GM21390 (cell line): Measurements from ENCODE around the gene OR1S2.
"Not testable (repeated sequence)": the region's sequence is repeated elsewhere in the genome, so short reads cannot be mapped to it uniquely, and the experiment has no call there.

Source experiments
- ATAC-seq: cut with Tn5 transposase; IDR thresholded peaks from one replicate; pipeline ENCODE4 v1.9.1; 2021; ENCODE audit not compliant: unreplicated experiment

OR1S2 gene, protein sequence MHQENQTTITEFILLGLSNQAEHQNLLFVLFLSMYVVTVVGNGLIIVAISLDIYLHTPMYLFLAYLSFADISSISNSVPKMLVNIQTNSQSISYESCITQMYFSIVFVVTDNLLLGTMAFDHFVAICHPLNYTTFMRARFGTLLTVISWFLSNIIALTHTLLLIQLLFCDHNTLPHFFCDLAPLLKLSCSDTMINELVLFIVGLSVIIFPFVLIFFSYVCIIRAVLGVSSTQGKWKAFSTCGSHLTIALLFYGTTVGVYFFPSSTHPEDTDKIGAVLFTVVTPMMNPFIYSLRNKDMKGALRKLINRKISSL

DNA sequence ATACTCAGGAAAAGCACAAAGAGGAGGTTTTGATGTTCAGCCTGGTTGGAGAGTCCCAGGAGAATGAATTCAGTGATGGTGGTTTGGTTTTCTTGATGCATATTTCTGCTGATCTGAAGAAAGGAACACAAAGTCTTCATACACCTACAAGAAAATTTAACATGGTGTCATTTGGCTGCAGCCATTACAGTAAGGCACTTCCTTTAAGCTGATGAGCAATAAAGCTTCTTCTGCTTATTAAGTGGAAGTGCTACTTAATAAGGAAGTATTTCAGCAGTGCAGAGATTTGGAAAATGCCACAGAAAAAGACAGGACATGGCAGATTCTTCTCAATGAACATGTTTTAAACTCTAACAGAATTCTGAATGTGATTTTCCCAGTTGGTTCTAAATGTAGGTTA is at the start of gene OR1S2:
Gene OR1S2 (minus strand): TSS at position 101 of the 400 bp plus-strand sequence. CDS start 0 bp downstream, at position 101.
- ATAC-seq, result no peak

DNA sequence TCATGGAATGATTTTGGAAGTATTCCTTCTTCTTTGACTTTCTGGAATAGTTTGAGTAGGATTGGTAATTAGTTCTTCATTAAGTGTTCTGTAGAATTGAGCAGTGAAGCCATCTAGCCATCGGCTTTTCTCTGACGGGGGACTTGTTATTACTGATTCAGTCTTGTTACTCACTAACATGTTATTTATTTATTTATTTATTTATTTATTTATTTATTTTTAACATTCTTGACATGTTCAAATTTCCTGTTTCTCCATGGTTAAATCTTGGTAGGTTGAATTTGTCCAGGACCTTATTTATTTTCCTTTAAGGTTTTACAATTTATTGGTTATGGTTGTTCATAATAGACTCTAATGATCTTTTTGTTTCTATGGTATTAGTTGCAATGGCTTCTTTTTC is 40.0 kb upstream of the OR1S2 start:
- ATAC-seq, result no peak

GRCh38 chr11:58227956-58228615 is 24.1 kb upstream of the OR1S2 start:
- no peak for ATAC-seq

DNA sequence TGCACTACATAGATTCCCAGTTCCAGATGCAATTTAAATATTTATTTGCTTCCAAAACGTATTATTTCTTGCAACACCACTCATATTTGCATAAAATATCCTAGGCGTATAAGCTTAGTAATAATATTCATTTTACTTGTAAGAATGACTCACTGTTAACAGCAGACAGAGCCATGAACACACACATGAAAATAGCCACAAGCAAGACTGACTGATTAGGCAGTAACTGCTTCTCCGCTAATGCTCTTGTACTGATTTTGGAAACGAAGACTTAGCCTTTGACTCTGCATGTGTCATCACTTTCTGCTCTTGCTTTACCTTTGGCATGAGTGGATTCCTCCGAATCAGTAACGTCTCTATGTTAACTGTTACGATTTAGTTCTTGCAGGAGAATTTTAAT is 18.8 kb upstream of the OR1S2 start:
- no peak for ATAC-seq

DNA sequence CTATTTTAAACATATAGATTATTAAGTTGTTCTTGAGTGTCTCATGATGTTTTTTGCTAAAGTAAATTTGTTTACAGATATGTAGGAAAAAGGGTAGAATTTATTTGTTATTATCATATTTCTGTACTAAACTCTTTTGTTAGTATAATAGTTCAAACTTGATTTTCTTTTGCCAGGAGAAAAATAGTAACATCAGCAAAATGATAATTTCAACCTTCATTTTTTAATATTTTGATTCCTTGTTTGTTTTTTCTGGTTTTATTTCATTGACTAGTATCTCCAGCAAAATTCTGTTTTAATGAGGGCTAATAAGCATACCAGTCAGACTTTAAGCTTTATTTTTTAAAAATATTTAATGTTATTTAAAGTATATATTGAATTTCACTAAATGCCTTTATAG is 12.5 kb upstream of the OR1S2 start:
- ATAC-seq, result no peak

DNA sequence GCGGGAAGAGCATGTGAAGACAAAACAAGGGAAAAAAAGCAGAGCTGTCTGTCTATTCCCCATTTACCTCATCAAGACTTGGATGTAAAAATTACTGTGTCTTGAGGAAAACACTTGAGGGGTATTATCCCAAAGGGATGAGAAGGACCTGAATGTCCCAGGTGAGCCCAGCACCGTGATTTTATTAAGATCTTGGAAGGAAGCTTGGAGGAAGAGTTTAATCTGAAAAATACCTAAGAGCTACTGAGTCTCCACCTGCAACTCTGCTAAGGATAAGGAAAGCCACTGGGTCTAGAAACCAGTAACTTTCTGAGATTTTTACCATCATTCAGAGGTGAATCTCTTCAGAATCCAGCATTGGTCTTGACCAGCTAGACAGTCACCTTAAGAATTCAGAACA is 8.5 kb upstream of the OR1S2 start, which contains the start of gene OR1S1:
Gene OR1S1 (plus strand): TSS at position 301 of the 400 bp plus-strand sequence.
- not testable (repeated sequence) for ATAC-seq

GRCh38 chr11:58199271-58199670 is 4.7 kb downstream of the OR1S2 start:
- ATAC-seq, result no peak

DNA sequence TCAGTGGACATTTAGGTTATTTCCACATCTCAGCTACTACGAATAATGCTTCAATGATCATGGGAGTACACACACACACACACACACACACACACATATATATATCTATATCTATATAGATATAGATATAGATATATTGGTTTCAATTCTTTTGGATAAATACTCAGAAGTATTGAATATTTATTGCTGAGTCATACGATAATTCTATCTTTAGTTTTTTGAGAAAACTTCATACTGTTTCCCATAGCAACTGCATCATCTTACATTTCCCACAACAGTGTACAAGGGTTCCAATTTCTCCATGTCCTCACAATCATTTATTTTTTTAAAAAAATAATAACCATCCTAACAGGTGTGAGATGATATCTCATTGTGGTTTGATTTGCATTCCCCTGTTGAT is 8.0 kb downstream of the OR1S2 start:
- ATAC-seq, result no peak

- no peak for ATAC-seq
These were observed 10.6 kb downstream of the OR1S2 start for GRCh38 chr11:58193391-58193790.

- ATAC-seq, result no peak
These were observed 11.7 kb downstream of the OR1S2 start for GRCh38 chr11:58192229-58192628.

DNA sequence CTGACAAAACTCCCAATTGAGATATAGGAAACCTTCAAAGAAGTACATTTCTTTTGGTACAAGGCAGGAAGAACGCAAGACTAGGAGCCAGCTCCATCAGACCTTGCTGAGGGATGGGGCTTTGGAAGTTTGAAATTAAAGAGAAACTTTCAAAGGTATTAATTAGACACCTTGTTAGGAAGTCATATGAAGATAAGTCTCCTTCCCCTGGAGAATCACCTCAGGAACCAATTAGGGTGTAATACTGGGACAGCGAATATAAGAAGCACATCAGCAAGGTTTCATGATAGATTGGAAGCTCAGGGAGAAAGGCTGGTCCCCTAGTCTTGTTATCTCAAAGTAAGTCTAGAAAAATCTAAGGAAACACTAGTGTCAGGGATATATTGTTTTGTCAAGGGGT is 15.2 kb downstream of the OR1S2 start, which contains the start of gene OR9Q2:
Gene OR9Q2 (plus strand): TSS at position 301 of the 400 bp plus-strand sequence. CDS start 1,421 bp downstream, outside the sequence.
- ATAC-seq, result no peak

DNA sequence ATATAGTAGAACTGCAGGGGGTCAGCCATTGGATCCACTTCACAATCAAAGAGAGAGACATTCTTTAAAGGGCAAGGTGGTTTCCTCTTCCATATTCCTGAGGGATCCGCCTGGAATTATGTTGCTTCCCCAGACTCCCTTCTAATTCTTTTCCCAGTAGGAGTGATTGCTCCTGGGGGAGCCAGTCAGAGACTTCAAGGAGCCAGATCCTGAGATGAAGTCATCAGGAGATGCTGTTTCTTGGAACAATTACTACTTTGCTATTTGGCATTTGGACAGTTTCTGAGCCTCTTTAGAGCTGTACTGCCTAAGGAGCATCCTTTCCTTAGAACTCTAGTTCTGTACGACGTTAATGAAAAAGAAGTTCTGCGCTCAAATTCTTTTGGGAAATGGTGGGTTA is 17.0 kb downstream of the OR1S2 start:
- ATAC-seq, result no peak

GRCh38 chr11:58179648-58180047 is 24.3 kb downstream of the OR1S2 start:
- no peak for ATAC-seq

GRCh38 chr11:58178444-58178843 is 25.5 kb downstream of the OR1S2 start:
- ATAC-seq, result no peak

DNA sequence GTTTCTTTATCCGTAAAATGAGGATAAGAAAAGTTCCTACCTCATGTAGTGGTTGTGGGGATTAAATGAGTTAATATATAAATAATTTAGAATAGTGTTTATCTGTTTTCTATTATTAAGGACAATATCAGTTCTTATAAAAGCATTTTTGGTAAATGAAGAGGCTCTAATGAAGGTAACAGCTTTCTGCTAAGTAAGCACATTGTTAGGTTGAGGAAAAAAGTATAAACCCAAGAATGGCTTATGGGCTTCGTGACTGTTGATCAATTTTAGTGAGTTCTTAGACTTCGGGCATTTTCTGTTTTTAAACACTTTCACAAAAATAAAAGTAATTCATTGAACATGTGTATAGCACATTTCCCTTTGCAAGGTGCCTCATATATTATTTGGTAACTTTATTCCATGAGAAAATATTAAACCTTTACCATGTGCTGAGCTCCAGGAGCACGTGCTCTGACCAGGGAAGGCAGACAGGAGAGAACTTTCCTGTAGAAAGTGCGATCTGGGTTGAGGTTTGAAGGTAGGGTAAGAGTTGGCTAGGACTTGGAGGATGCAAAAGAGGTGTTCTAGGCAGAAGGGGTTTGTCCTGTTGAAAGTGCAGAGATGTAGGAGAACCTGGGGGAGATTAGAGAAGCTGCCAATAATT is 26.4 kb downstream of the OR1S2 start:
- no peak for ATAC-seq

DNA sequence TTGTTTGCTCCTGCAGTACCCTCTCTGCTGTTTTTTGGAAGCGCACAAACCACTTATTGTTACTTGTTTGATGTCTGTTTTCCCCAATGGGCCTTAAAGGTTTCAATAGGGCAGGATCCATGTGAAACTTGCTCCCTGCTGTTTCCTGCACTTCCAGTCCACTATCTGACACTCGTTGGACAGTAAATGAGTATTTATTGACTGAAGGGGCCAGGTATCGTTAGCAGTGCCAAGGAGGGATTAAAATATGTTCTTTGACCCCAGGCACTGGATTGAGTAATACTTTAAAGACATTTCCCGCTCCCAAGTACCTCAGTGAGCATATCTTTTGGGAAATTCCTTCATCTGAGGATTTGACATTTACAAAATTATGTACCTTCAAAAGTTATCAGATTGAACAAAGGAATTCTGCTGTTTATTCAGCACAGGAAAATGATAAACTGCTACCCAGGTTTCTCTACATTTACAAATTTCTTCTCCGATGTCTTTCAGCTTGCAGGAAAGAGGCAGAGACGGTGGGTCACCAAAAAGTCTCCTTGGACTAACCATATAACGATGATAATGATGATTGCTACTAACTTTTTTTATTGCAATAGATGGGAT is 38.3 kb downstream of the OR1S2 start:
- ATAC-seq, result no peak

GRCh38 chr11:58164990-58165389 is 39.0 kb downstream of the OR1S2 start:
- no peak for ATAC-seq

DNA sequence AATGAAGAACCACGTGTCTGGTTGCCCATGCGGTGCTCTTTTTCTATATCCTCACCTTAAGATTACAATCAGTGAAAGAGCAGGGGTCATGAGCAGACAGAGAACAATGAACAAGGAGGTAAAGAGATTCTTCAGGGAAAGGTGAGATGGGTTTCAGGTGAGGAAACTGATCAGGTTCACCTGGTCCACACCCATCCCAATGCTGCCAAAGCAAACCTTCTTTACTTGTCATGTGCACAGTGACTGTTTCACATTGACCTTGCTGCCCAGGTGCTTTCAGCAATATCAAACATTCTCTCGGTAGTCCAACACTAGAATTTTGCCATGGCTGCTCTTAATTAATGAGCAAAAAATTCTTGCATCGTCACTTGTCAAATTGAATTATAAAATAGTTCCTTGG is 39.6 kb downstream of the OR1S2 start:
- ATAC-seq, result no peak
